GM18951 (cell line): Measurements from ENCODE around the gene HINT3.

ENCODE experiments used
- POLR2A ChIP-seq: IDR thresholded peaks from 4 replicates; pipeline ENCODE4 v1.6.1; 2011; ENCODE audit warnings: mild to moderate bottlenecking; ENCODE audit not compliant: insufficient read length, insufficient read depth; ENCODE audit errors: extremely low read depth
- in situ Hi-C: fragments of 300-500 bp; cut with MboI; formaldehyde crosslinking; loops from one replicate; pipeline ENCODE4 v1.12.0; 2022; ENCODE audit warnings: low sequenced_read_pairs, mixed read lengths, inconsistent platforms; ENCODE audit not compliant: unreplicated experiment

Gene HINT3

DNA sequence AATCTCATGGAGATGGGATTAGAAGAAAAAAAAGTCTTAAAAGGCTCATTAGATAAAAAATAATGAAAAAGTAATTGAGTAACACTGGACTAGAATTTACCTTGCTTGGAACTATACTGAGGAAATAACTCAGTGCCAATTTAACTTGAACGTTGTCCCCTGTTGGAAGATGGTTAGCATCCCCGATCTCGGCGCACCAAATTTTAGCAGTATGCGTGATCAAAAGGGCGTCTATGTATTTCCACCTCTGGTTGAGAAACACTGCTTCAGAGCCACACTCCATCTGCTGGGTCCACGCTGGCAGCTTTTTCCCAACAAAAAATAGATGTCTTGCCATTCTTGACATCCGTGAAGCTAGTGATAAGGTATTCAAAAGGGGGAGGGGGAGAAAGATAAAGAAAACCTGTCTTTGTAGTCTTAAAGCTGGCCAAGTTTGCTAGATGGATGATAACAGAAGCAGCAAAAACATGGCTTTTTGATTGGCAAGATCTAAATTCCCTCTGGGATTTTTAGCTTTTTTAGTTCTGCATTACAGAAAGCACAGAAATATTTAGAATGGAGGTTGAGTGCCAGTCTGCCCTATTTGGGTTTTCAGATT, 6.4 kb downstream of the HINT3 start:
- in situ Hi-C loops: loop anchor here (5.0 kb wide), 1 partner anchor 181 kb away; no protein-coding TSS in a partner anchor
- TF ChIP-seq POLR2A: no peak

DNA sequence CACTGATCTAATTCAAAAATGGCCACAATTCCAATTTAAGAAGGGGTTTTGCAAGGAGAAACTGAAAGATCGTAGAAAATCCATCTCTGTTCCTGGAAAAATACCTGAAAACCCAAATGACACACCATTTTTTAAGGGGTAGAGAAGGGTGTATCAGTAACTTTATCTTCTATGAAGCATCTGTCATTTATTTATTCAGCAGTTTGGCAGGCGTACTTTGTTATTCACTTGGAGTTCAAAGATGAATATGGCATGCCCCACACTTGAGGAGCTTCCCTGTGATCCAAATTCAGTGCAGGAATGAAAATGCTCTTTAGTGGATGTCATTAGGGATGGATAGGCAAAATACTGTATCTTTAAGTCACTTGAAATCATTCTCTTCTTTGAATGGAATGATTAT, 7.2 kb downstream of the HINT3 start:
- no peak for TF ChIP-seq POLR2A
- in situ Hi-C loops: loop anchor here (5.0 kb wide), 1 partner anchor 182 kb away; no protein-coding TSS in a partner anchor

GRCh38 chr6:125966569-125966968, 10.0 kb downstream of the HINT3 start:
- TF ChIP-seq POLR2A: no peak
- in situ Hi-C loops: no loop called here

- TF ChIP-seq POLR2A: no peak
- in situ Hi-C loops: no loop called here
Measured at GRCh38 chr6:125968493-125968892, 11.9 kb downstream of the HINT3 start.

- in situ Hi-C loops: loop anchor here (10.0 kb wide), 1 partner anchor 656 kb away; no protein-coding TSS in a partner anchor
- TF ChIP-seq POLR2A: no peak
Measured at GRCh38 chr6:125970760-125971159, 14.2 kb downstream of the HINT3 start.

GRCh38 chr6:125972478-125972877, 15.9 kb downstream of the HINT3 start:
- in situ Hi-C loops: loop anchor here (10.0 kb wide), 1 partner anchor 658 kb away; no protein-coding TSS in a partner anchor

DNA sequence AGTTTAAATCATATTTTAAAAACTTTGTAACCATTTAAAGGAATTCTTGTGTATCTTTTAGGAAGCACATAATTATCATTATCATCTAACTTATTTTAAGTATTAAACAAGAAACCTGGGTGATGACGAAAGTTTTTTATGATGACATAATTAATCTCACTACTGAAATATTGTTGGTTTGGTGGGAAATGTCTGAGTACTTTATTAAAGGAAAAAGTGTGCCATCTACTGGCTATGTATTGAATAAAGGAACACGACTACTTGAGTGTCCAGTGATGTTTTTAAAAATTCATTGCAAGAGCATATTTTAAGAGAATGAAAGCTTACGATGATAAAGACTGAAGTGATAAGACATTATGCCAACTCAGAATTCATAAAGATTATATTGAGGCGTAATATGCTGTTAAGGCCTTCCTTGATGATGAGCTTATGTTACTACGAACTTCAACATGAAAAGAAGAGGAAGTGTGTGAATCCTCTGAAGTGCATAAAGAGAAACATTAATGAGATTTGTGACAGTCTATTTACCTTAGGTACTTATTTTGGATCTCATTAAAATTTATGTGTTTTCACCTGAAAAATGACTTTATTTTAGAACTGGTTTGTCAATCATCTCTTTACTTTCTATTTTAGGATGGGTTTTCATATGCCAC, 17.8 kb downstream of the HINT3 start:
- TF ChIP-seq POLR2A: no peak
- in situ Hi-C loops: loop anchor here (10.0 kb wide), 1 partner anchor 660 kb away; no protein-coding TSS in a partner anchor

DNA sequence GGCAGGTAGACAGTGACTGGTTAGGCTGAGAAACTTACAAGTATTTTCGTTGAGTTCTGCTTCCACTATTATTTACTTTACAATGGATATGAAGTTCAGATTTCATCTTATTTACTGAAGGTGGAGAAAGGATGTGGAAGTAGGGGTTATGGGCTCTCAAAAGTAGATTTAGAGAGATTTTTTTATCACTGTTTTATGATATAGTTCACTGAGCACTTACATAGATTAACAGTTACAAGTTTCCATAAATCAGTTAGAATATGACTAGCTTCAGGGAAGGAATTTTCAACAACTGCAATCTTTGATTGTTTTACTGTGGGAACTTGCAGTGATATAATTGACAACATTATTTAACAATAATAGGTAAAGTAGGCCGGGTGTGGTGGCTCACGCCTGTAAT, 22.5 kb downstream of the HINT3 start:
- no peak for TF ChIP-seq POLR2A
- in situ Hi-C loops: loop anchor here (10.0 kb wide), 1 partner anchor 664 kb away; no protein-coding TSS in a partner anchor

DNA sequence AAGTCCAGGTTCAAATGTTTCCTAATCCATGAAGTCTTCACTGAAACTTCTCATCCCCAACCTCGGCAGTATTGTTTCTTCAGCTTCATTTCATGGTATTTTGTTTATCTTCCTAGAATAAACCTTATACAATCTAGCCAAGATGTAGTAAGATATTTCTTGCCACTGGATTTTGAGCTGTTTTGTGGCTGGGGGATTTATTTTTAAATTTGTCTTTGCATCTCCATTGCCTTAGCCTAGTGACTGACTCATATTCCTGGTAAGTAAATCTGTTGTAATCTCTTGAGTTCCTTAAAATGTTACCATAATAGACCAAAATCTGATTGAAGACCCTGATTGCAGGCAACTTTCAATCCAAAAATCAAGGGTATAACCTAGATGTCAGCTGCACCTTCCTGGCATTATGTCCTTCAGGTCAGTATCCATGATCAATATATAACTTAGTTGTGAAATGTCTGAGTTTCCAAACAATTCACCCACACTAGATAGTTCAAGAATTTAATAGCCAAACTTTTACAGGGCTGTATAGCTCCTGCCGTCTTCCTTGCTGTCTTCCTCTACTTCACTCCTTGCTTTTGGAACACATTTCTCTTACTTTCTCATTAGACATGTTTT, 25.1 kb downstream of the HINT3 start:
- no peak for TF ChIP-seq POLR2A
- in situ Hi-C loops: no loop called here

DNA sequence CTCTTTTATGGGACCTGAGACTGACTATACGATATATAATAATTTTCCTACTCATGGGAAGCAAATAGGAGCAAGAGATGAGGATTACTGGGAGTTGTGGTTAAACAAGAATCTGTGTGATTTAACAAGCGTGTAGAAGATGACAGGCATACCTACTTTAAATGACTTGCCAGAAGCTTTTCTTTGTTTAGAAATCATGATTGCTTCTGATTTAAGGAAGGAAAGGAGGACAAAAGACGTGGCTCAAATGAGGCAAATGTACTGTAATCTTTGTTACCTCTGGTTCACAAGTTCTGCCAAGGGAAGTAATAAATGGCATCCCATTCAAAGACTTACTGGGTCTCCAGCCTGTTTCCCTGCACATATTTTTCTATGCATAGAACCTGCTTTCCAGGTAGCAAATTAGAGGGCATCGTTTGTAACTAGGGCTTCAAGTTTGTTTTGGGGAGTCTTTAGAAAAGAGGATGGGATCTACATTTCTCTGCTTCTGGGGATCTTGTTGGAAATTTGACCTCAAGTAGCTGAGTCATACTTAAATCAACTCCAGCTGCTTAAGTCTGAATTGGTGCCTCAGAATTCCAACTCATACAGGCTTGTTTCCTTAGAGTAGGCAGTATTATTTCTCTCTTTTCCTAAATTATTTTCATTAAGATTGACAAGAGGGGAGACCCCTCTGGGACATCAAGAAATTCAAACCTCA, 26.8 kb downstream of the HINT3 start:
- in situ Hi-C loops: no loop called here
- TF ChIP-seq POLR2A: no peak

DNA sequence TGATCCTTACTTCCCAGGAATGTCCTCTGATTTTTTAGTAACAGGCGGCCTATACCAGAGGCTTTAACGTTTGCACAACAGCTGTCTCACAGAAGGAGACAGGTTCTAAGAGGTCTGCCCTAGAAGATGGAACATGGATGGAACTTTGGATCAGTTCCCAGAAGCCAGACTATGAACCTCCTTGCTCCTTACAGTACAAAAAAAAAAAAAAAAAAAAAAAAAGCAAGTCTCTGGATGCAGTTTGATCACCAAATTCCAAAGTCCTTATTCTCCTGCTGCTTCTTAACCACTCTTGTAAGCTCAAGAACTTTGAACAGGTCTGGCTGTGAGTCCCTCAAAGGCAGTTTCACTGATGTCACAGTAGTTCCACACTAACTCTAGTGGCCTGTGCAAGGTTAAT, 27.7 kb downstream of the HINT3 start:
- in situ Hi-C loops: no loop called here

GRCh38 chr6:125985522-125985921, 29.0 kb downstream of the HINT3 start:
- no peak for TF ChIP-seq POLR2A
- in situ Hi-C loops: no loop called here

More for the DNA sequence above, 27.7 kb downstream of the HINT3 start:
- TF ChIP-seq POLR2A: no peak

GRCh38 chr6:125985979-125986300, 29.4 kb downstream of the HINT3 start:
- in situ Hi-C loops: no loop called here
- TF ChIP-seq POLR2A: no peak

DNA sequence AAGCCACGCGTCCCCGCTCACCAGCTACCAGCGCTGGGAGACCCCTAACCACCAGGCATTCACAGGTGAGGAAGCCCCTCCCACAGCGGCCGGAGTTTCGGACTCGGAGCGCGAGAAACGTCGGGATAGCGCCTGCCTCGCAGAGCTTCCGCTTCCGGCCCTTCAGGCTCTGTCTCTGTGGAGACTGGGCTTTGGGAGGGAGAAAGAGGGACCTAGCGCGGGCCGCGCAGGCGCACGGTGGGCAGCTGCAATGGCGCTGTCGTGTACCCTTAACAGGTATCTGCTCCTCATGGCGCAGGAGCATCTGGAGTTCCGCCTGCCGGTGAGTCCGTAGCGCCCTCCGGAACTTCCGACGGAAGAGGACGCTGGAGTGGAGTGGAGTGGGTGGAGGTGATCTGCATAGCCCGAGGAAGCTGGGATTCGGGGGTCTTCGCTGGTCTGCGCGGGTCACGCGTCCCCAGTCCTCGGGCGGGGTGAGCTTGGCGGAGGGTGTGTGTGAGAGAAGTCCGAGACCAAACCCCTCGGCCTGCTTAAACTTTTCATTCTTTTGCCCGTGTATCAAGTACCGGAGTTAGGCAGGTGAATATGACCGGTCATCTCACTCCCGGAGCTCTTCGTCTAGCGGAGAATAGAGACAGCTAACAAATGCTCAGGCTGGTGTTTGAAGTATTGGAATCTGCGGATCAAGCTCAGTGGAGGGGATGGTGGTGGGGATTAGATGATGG, 29.9 kb downstream of the HINT3 start, which contains the start of gene TRMT11:
Gene TRMT11, plus strand, starts transcription at position 240 of the 725 bp plus-strand sequence. Its CDS starts 11 bp downstream, at position 251.
- in situ Hi-C loops: no loop called here
- TF ChIP-seq POLR2A: peak; percentile 96
